GM13976 (cell line): ENCODE results near the gene FAM8A1.

ENCODE experiments used
- DNase-seq: peaks from one replicate; pipeline ENCODE4 v3.0.0; 2012; ENCODE audit warnings: low spot score
- in situ Hi-C: fragments of 300-500 bp; cut with MboI; formaldehyde crosslinking; loops from one replicate; pipeline ENCODE4 v1.12.0; 2022; ENCODE audit warnings: low sequenced_read_pairs, mixed read lengths, inconsistent platforms; ENCODE audit not compliant: unreplicated experiment
- TF ChIP-seq, protein P1 (sequence below): IDR thresholded peaks from 2 replicates; pipeline ENCODE4 v1.5.1; 2012; ENCODE audit warnings: borderline replicate concordance, mild to moderate bottlenecking; ENCODE audit not compliant: insufficient read depth; ENCODE audit errors: extremely low read depth, missing control alignments, control extremely low read depth

FAM8A1 gene

GRCh38 chr6:17615794-17616193, 15.7 kb downstream of the FAM8A1 start:
- TF ChIP-seq, protein P1, sequence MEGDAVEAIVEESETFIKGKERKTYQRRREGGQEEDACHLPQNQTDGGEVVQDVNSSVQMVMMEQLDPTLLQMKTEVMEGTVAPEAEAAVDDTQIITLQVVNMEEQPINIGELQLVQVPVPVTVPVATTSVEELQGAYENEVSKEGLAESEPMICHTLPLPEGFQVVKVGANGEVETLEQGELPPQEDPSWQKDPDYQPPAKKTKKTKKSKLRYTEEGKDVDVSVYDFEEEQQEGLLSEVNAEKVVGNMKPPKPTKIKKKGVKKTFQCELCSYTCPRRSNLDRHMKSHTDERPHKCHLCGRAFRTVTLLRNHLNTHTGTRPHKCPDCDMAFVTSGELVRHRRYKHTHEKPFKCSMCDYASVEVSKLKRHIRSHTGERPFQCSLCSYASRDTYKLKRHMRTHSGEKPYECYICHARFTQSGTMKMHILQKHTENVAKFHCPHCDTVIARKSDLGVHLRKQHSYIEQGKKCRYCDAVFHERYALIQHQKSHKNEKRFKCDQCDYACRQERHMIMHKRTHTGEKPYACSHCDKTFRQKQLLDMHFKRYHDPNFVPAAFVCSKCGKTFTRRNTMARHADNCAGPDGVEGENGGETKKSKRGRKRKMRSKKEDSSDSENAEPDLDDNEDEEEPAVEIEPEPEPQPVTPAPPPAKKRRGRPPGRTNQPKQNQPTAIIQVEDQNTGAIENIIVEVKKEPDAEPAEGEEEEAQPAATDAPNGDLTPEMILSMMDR: no peak
- DNase-seq: no peak
- in situ Hi-C loops: no loop called here

GRCh38 chr6:17621003-17621402, 20.9 kb downstream of the FAM8A1 start:
- DNase-seq: no peak
- TF ChIP-seq, protein P1: no peak
- in situ Hi-C loops: no loop called here

DNA sequence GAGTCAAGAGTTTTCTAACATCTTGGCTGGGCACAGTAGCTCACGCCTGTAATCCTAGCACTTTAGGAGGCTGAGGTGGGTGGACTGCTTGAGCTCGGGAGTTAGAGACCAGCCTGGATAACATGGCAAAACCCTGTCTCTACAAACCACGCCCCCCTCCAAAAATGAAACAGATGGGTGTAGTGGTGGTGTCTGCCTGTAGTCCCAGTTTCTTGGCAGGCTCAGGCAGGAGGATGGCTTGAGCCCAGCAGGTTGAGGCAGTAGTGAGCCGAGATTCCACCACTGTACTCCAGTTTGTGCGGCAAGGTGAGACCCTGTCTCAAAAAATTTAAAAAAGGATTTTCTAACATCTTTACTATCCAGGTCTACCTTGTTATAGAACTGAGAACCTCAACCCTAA, 22.0 kb downstream of the FAM8A1 start:
- in situ Hi-C loops: no loop called here
- TF ChIP-seq, protein P1: no peak
- no peak for DNase-seq

- TF ChIP-seq, protein P1: no peak
- in situ Hi-C loops: no loop called here
- DNase-seq: no peak
Measured at GRCh38 chr6:17624396-17624795, 24.3 kb downstream of the FAM8A1 start.

- DNase-seq: no peak
Measured at GRCh38 chr6:17628873-17629272, 28.8 kb downstream of the FAM8A1 start.

DNA sequence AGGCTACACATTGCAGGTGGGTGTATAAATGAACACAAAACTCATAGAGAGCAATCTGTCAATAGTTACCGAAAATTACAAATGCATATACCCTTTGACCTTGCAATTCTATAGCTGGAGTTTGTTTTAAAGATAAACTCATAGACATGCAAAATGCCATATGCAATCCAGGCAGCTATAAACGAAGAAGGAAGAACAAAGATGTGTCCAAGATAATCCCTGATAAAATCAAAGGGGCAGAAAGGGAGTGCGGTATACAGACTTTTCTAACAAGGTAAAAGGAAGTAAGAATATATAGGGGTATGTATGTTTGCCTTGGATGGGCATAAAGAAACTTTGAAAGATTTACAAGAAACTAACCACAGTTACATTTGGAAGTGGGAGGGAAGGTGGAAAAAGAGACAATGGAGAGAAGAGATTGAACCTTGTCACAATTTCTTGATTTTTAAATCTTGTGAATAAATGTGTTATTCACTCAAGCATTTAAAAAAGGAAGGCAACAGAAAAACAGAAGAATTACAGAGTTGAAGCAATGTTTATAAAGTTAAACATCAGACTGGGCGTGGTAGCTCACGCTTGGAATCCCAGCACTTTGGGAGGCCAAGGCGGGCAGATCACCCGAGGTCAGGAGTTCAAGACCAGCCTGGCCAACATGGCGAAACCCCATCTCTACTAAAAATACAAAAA, 29.9 kb downstream of the FAM8A1 start:
- TF ChIP-seq, protein P1: no peak
- in situ Hi-C loops: no loop called here
- DNase-seq: no peak

More at GRCh38 chr6:17628873-17629272, 28.8 kb downstream of the FAM8A1 start:
- in situ Hi-C loops: no loop called here
- TF ChIP-seq, protein P1: no peak
